OCI-LY1 (cell line): ENCODE data around the gene SLC9A9.
A peak's percentile ranks its signal among the peaks of the same experiment; 100 is the strongest.

Experiments used
- H2AFZ ChIP-seq: fragments of 200-600 bp; sonication (generic), shearing (Covaris generic); 2 replicates; pipeline ENCODE4 v1.6.0; 2014; ENCODE audit warnings: antibody characterized with exemption, mild to moderate bottlenecking, low read length
- H3F3A ChIP-seq: fragments of 200-600 bp; sonication (generic), shearing (Covaris generic); 2 replicates; pipeline ENCODE4 v1.6.0; 2014; ENCODE audit warnings: mild to moderate bottlenecking, antibody characterized with exemption, low read length, moderate library complexity; ENCODE audit not compliant: insufficient read depth
- H3K27ac ChIP-seq: fragments of 200-600 bp; sonication (generic); 2 replicates; pipeline ENCODE4 v1.5.1; 2014; ENCODE audit warnings: low read length, mixed run types, mild to moderate bottlenecking, low read depth; ENCODE audit not compliant: poor library complexity, severe bottlenecking
- H3K27me3 ChIP-seq: fragments of 200-600 bp; sonication (generic); 2 replicates; pipeline ENCODE4 v1.6.0; 2014; ENCODE audit warnings: antibody characterized with exemption, mild to moderate bottlenecking, low read length, moderate library complexity; ENCODE audit not compliant: insufficient read depth
- H3K36me3 ChIP-seq: fragments of 200-600 bp; sonication (generic); 2 replicates; pipeline ENCODE4 v1.6.1; 2014; ENCODE audit warnings: mild to moderate bottlenecking, antibody characterized with exemption, low read length, moderate library complexity, mixed read lengths; ENCODE audit not compliant: insufficient read depth
- H3K4me1 ChIP-seq: fragments of 200-600 bp; sonication (generic); 2 replicates; pipeline ENCODE4 v1.5.1; 2014; ENCODE audit warnings: mild to moderate bottlenecking, low read length, moderate library complexity; ENCODE audit not compliant: insufficient read depth, severe bottlenecking
- H3K4me2 ChIP-seq: fragments of 200-600 bp; sonication (generic), shearing (Covaris generic); 2 replicates; pipeline ENCODE4 v1.6.1; 2014; ENCODE audit warnings: low read length
- H3K4me3 ChIP-seq: fragments of 200-600 bp; sonication (generic); 2 replicates; pipeline ENCODE4 v1.5.1; 2014; ENCODE audit warnings: low read length, low read depth, mild to moderate bottlenecking, mixed read lengths; ENCODE audit not compliant: poor library complexity, severe bottlenecking
- H3K79me2 ChIP-seq: fragments of 200-600 bp; shearing (Covaris generic); 2 replicates; pipeline ENCODE4 v1.6.1; 2016; ENCODE audit warnings: mixed run types, low read length, mixed read lengths; ENCODE audit not compliant: insufficient read depth
- H3K9ac ChIP-seq: fragments of 200-600 bp; sonication (generic), shearing (Covaris generic); 2 replicates; pipeline ENCODE4 v1.6.1; 2014; ENCODE audit warnings: mild to moderate bottlenecking, low read length, mixed read lengths
- H3K9me2 ChIP-seq: fragments of 200-600 bp; sonication (generic), shearing (Covaris generic); 2 replicates; pipeline ENCODE4 v1.6.1; 2014; ENCODE audit warnings: low read depth, mild to moderate bottlenecking, low read length, mixed read lengths
- H3K9me3 ChIP-seq: fragments of 200-600 bp; shearing (Covaris generic); 2 replicates; pipeline ENCODE4 v1.6.1; 2014; ENCODE audit warnings: low read length, mixed read lengths
- H4K20me1 ChIP-seq: fragments of 200-600 bp; sonication (generic), shearing (Covaris generic); 2 replicates; pipeline ENCODE4 v1.6.0; 2016; ENCODE audit warnings: mild to moderate bottlenecking, low read length; ENCODE audit not compliant: insufficient read depth
- CTCF ChIP-seq: fragments of 200-600 bp; sonication (generic), shearing (Covaris generic); IDR thresholded peaks from 2 replicates; pipeline ENCODE4 v1.5.1; 2017; ENCODE audit warnings: mild to moderate bottlenecking, antibody characterized with exemption, low read length, moderate library complexity, mixed read lengths
- EZH2 ChIP-seq: fragments of 200-600 bp; sonication (generic), shearing (Covaris generic); IDR thresholded peaks from 2 replicates; pipeline ENCODE4 v1.8.0; 2017; ENCODE audit warnings: borderline replicate concordance, mixed run types, mild to moderate bottlenecking, antibody characterized with exemption, low read length, moderate library complexity, mixed read lengths

Gene SLC9A9

GRCh38 chr3:143597774-143598652, 250.3 kb downstream of the SLC9A9 start:
- H2AFZ ChIP-seq = no peak overlapping the region; the same call in 1 of the 2 replicates
- no peaks in the 10 kb centered on the region for H3K79me2 ChIP-seq
- TF ChIP-seq EZH2 = no peak
- no peak for TF ChIP-seq CTCF
- peak overlapping the region; percentile 55 for H3K27ac ChIP-seq
- H3K9ac ChIP-seq = peak overlapping the region; percentile 20; the same call in 1 of the 2 replicates
- H3F3A ChIP-seq = no peaks in the 10 kb centered on the region
- no peaks in the 10 kb centered on the region for H3K9me2 ChIP-seq
- no peaks in the 10 kb centered on the region for H3K36me3 ChIP-seq
- peak overlapping the region; percentile 16 for H3K4me2 ChIP-seq
- H3K27me3 ChIP-seq = no peaks in the 10 kb centered on the region
- no peak overlapping the region for H3K4me3 ChIP-seq
- H3K4me1 ChIP-seq = peaks cover 61% of the 10 kb centered on the region
- H3K9me3 ChIP-seq = no peaks in the 10 kb centered on the region
- no peaks in the 10 kb centered on the region for H4K20me1 ChIP-seq

- H3K27ac ChIP-seq = peak overlapping the region; percentile 55
These were observed 251.2 kb downstream of the SLC9A9 start for GRCh38 chr3:143596957-143597642.

More at GRCh38 chr3:143596957-143597642, 251.2 kb downstream of the SLC9A9 start:
- Histone ChIP-seq H3K9ac (peak overlapping the region; percentile 20; the same call in 1 of the 2 replicates), H3K9me2 (no peaks in the 10 kb centered on the region), H4K20me1 (no peaks in the 10 kb centered on the region), H3K27me3 (no peaks in the 10 kb centered on the region), H3K79me2 (no peaks in the 10 kb centered on the region), H3F3A (no peaks in the 10 kb centered on the region), H3K4me1 (peaks cover 58% of the 10 kb centered on the region), H3K4me2 (peak overlapping the region; percentile 16), H3K9me3 (no peaks in the 10 kb centered on the region), H3K4me3 (no peak overlapping the region), H3K36me3 (no peaks in the 10 kb centered on the region), H2AFZ (no peak overlapping the region)
- TF ChIP-seq EZH2 = no peak
- no peak for TF ChIP-seq CTCF
